Stimulated activated naive CD8-positive, alpha-beta T cell treated with anti-CD3 and anti-CD28 coated beads, Interleukin-15, Interleukin-2, amounts not matched to agents 100 U/mL and 50 U/mL, for 24 hours (primary cell): ENCODE measurements around the gene EPM2A.
A peak's percentile ranks its signal among the peaks of the same experiment; 100 is the strongest.
"Not testable (repeated sequence)": the region's sequence is repeated elsewhere in the genome, so short reads cannot be mapped to it uniquely, and the experiment has no call there.

Experiments
- ATAC-seq: fragments of 150-1000 bp; cut with Tn5 transposase; one replicate; pipeline ENCODE4 v1.10.0; 2021
- DNase-seq: peaks from one replicate; pipeline ENCODE4 v3.0.0; 2021

EPM2A gene

DNA sequence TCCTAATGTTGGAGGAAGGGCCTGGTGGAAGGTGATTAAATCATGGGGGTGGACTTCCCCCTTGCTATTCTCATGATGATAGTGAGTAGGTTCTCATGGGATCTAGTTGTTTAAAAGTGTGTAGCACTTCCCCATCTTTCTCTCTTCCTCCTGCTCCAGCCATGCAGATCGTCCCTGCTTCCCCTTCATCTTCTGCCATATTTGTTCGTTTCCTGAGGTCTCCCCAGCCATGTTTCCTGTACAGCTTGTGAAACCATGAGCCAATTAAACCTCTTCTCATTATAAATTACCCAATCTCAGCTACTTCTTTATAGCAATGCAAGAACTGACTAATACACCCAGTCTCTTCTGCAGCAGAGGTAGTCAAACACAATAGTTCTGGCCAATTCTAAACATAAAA lies 5.4 kb downstream of the EPM2A start:
- ATAC-seq = no peak

DNA sequence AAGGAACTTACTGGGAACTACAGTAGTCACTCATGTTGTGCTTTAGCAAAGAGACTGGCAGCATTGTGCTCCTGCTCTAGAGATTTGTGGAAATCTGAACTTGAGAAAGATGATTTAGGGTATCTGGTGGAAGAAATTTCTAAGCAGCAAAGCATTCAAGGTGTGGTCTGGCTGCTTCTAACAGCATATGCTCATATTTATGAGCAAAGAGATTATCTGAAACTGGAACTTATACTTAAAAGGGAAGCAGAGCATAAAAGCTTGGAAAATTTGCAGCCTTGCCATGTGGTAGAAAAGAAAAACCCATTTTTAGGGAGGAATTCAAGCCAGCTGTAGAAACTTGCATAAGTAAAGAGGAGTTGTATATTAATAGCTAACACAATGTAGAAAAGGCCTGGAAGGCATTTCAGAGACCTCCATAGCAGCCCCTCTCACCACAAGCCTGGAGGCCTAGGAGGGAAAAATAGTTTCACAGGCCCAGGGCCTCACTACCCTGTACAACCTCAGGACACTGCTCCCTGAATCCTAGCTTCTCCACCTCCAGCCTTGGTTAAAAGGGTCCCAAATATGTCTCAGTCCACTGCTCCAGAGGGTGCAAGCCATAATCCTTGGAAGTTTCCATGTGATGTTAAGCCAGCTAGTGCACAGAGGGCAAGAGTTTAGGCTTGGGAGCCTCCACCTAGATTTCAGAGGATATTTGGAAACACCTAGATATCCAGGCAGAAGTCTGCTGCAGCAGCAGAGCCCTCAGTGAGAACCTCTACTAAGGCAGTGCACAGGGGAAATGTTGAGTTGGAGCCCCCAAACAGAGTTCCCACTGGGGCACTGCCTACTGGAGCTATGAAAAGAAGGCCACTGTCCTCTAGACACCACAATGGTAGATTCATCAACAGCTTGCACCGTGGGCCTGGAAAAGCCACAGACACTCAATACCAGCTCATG lies 6.6 kb downstream of the EPM2A start:
- DNase-seq = no peak
- no peak for ATAC-seq

More for the DNA sequence above, 5.4 kb downstream of the EPM2A start:
- DNase-seq = no peak

DNA sequence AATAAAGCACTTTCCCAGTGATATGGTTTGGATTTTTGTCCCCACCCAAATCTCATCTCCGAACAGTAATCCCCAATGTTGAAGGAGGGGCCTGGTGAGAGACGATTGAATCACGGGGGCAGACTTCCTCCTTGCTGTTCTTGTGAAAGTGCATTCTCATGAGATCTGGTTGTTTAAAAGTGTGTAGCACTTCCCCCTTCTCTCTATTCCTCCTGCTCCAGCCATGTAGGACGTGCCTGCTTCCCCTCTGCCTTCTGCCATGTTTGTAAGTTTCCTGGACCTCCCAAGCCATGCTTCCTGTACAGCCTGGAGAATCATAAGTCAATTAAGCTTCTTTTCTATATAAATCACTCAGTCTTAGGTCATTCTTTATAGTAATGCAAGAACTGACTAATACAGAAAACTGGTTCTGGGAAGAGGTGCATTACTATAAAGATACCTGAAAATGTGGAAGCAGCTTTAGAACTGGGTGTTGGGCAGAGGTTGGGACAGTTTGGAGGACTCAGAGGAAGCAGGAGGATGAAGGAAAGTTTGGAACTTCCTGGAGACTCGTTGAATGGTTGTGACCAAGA lies 7.4 kb downstream of the EPM2A start:
- ATAC-seq (no peak), DNase-seq (no peak)

DNA sequence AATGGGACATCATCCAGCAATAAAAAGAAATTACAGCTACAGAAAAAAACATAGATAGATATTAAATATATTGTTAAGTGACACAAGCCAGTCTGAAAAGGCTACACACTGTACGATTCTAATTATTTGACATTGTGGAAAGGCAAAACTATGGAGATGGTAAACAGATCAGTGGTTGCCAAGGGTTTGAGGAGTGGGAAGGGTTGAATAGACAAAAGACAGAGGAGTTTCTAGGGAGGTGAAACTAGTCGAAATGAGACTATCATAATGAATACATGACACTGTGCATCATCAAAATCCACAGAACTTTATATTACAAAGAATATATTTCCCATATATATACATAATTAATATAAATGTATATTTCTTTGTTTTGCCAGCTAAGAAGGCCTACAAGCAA lies 9.8 kb downstream of the EPM2A start:
- DNase-seq = no peak
- ATAC-seq = no peak

DNA sequence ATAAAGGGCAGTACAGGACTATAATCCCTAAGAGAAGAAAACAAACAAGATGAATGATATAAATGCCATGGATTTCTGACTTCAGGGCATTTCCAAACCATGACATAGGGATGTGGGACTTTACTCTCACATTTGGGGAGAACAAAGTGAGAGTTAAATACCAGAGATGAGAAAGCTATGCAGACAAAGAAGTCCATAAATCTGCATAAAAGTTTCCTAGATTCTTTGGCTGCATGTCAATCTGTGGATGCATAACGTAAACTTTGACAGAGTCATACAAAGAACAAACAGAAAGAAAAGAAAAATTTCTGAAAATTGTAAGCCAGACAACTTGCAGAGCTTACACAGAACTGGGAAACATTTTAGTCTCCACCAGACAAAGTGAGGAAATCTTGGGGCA lies 11.7 kb downstream of the EPM2A start:
- ATAC-seq (no peak), DNase-seq (no peak)

DNA sequence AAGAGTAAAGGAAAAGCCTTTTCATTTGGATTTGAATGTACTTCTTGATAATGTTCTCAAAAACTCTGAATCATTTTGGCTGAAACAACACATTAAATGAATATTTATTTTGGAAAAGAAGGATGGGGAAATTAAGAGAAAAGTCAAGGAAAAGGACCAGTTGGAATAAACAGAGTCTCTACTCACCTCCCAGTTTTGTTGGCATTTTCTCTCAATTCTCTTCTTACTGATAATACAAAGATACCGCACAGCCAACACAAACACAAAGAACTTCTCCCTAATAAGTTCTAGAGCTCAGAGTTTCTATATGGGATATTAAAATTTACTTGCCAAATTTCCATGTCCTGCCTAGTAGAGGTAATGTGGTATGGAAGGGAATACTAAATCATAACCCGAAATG lies 13.1 kb downstream of the EPM2A start:
- no peak for ATAC-seq
- DNase-seq = no peak

DNA sequence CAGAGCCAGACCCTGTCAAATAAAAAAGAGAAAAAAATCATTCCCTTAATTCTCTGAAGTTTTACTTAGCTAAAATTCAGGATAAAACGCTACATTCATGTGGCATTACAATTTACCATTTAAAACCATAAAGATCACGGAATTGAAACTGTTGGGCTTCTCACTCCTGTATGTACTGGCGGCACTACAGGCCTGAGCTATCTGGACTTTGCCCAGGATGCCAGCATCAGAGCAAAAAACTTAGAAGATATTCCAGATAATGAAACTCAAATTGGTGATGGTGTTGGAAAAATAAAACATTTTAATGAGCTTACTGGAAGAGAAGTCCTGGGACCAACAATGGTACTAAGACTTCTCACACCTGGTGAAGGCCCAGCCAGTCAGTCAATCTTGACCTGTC lies 14.2 kb downstream of the EPM2A start:
- ATAC-seq (no peak), DNase-seq (no peak)

DNA sequence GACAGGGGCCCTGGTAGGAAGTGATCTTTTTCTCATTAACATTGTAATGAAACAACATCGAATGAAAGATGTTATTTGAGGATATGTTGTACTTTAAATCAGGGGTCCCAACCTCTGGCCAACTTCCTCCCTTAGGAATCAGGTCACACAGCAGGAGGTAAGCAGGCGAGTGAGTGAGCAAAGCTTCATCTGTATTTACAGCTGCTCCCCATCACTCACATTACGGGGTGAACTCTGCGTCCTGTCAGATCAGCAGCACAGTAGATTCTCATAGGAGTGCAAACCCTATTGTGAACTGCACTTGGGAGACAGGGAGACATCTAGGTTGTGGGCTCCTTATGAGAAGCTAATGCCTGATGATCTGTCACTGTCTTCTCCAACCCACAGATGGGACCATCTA lies 19.9 kb downstream of the EPM2A start:
- ATAC-seq (no peak), DNase-seq (no peak)

DNA sequence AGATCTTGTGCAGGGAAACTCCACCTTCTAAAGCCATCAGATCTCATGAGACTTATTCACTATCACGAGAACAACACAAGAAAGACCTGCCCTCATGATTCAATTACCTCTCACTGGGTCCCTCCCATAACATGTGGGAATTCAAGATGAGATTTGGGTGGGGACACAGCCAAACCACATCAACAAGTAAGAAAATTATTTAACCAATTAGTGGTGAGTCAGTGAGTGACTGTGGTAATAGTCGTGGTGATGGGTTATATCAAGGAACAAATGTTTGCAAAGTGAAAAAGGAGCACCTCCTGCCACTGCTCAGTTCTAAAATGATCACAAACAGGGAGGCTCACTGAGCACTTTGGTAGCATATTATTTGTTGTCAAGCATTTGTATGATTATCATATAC lies 20.6 kb downstream of the EPM2A start:
- ATAC-seq = no peak
- DNase-seq = no peak

DNA sequence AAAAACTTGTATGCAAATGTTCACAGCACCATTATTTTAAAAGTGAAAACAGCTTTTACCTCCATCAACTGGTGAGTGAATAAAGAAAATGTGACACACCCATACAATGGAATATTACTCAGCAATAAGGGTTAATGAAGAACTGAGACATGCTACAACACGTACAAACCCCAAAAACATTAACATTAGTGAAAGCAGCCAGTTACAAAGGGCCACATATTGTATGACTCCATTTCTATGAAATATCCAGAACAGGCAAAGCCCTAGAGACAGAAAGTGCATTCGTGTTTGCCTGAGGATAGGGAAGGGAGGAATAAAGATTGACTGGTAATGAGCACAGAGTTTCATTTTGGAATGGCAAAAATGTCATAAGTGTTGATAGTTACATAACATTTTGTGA lies 21.5 kb downstream of the EPM2A start:
- DNase-seq = no peak
- no peak for ATAC-seq

DNA sequence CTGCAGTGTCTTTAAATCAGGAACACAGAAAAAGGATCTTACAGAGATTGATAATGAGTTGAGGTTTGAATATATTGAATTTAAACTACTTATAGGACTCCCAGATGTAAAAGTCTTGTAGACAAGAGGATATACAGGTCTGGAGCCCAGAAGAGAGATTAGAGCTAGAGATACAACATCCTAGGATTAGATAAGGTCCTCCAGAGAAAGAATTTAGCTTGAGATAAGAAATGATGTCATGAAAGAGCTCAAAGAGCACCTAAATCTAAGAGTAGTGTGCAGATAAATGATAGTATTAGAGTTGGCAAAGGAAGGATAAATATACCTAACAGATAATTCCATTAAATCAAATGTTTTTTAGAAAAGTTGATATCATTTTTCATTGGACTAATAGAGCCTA lies 23.9 kb downstream of the EPM2A start:
- no peak for DNase-seq
- ATAC-seq = no peak

DNA sequence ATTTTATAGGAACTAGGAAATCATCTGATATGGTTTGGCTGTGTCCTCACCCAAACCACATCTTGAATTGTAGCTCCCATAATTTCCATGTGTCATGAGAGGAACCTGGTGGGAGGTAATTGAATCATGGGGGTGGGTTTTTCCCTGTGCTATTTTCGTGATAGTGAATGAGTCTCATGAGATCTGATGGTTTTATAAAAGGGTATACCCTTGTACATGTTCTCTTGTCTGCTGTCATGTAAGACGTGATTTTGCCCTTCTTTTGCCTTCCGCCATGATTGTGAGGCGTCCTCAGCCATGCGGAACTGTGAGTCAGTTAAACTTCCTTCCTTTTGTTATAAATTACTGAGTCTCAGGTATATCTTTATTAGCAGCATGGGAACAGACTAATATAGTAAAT lies 27.9 kb downstream of the EPM2A start:
- peak; percentile 55 for ATAC-seq
- no peak for DNase-seq

DNA sequence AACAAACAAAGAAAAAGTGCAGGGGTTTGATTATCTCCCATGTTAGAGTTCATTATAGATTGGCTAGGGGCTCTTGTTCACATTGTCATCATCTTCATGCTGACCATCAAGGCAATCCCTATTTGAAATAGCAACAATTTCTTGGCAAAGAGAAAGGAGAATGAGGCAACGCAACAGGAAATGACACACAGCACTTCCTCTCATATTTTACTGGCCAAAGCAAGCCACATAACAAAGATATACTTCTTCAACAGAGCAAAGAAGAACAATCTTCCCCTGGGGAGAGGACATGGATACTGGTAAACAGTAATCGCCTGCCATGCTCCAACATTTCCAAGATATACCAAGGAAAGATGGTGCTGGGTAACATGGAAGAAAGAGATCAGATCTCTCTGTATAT lies 29.8 kb downstream of the EPM2A start:
- DNase-seq (no peak), ATAC-seq (no peak)

DNA sequence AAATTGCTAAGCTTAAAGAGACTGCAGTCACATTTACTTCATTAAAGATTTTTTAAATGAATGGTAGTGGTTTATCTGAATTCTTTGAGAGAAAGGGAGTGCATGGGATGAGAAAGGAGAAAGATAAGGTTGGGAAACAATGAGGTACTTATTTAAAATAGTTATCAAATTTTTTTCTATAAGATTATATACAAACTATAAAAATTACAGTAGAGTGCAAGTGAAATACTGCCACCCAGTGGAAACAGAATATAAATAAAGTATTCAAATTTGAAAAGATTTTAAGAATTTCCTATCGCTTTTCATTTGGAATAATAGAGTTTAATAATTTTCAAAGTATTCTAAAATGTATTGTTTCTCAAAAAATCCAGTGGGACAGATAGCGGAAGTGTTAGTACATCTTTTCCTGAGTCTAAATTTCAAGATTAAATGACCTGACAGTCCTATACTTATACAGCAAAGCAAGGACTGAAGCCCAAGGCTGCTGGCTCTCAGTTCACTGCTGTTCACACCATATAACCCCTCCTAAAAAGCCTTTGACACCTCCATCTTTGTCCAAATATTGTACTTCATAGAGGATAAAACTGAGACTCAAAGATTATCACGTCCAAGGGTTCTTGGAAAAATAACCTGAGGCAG lies 31.1 kb downstream of the EPM2A start:
- no peak for ATAC-seq
- no peak for DNase-seq

DNA sequence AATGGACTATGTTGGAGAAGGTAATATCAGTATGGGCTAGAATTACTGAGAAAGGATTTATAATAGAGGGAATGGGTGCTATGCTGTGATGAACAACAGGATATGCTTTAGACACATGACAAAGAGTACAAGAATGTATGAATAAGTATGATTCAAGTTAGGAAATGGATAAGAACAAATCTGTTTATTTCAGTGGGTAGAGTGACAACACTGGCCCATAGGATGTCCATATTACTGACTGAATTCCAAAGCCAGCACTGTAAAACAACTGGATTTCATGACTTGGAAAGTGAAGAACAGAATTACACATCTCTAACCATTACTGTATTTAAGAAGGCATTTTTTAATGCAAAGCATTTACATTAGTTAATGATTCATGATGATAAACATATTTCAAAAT lies 35.9 kb downstream of the EPM2A start:
- ATAC-seq = no peak
- no peak for DNase-seq

DNA sequence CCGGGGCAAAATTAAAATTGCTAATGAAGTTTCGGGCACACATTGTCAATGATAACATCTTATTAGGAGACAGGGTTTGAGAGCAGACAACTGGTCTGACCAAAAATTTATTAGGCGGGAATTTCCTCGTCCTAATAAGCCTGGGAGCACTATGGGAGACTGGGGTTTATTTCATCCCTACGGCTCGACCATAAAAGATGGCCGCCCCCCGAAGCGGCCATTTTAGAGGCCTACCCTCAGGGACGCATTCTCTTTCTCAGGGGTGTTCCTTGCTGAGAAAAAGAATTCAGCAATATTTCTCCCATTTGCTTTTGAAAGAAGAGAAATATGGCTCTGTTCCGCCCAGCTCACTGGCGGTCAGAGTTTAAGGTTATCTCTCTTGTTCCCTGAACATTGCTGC lies 37.9 kb downstream of the EPM2A start:
- not testable (repeated sequence) for DNase-seq, ATAC-seq

DNA sequence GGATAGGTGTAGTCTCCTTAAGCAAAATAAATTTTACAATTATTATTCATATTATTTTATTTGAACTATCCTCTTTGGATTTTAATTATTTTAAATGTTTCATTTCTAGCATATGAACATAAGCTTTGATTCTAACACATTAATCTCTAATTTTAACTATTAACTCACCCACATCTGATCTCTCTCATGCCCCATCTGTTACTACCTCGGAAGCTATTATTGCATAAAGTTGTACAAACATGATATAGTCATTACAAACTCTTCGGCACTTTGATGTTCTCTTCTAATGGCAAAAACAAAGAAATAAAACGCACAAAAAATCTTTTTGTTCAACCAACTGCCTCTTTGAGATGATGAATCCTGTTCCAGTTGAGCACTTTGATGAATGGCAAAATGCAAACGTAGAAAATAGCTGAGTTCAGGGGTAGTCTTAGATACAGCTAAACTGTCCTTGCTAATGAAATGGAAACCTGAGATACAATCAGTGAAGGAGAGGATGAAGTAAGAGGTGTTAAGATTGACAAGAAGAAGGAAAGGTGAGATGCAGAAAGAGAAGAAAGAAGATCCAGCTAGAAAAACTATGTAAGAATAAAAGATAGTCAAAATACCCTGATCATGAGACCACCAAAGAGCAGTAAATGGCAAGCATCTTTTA lies 41.1 kb downstream of the EPM2A start:
- no peak for ATAC-seq

DNA sequence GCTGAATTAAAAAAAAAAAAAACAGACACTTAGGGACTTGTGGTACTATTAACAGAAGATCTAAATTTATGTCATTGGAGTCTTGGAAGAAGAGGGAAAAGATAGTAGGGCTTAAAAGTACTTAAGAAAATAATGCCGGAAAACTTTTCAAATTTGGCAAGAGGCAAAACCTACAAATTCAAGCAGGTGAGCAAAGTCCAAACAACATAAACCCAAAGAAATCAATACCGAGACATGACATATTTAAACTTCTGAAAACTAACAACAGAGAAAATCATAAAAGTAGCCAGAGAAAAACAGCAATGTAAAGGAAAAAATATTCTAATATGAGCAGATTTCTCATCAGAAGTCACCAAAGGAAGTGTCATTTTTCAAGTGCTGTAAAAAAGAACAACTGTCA lies 44.4 kb downstream of the EPM2A start:
- ATAC-seq (no peak), DNase-seq (no peak)

More for the DNA sequence above, 41.1 kb downstream of the EPM2A start:
- no peak for DNase-seq

DNA sequence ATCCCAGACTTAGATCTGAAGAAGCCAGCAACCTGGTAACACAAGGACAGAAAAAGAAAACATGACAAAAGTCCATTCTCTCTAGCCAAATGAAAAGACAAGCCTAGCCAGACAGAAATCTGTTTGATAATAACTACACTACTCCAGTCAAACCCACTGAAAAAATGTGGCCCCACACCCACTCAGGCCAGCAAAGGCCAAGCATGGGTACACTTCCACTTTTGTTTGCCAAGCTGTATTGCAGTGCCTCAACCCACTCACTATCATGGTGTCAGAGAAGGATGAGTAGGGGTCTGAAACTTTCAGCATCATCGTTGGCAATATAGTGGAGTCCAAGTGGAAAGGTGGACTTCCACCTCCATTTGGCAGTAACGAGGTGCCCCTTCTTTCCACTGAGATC lies 45.8 kb downstream of the EPM2A start:
- no peak for DNase-seq
- ATAC-seq = no peak

DNA sequence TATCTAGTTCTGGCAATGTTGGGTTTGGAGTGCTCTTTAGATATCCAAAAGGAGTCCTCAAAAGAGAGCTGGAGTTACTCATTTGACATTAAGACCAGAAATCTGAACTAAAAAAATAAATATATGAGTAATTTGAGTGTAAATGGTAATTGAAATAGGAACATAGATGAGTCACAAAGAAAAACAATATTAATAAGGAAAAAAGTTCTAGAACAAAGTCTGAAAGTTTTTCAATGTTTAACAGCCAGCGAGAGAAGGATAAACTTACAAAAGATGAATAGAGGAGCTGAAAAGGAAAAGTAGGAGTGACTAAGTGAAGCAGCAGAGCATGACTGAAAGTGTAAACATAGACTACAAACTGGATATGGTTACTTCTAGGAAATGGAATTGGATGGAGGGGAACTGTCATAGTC lies 46.8 kb downstream of the EPM2A start:
- DNase-seq (no peak), ATAC-seq (no peak)

DNA sequence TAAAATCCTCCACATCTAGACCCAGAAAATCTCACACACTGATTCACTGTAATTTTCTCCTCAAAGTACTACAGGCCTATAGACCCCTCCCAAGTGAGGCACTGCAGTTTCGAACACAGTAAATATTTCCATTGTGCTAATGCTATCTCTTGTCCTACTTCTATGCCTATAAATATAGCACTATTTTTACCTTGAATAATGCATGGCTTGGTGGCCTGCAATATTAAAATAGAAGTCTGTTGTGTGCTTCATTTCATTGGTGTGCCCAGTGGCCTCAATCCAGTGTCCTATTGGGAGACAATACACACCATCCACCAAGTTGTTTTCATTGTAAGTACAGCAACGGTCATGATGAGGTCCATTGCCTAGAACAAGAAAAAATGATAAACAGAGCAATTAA lies 49.4 kb downstream of the EPM2A start:
- no peak for DNase-seq
- ATAC-seq = no peak

DNA sequence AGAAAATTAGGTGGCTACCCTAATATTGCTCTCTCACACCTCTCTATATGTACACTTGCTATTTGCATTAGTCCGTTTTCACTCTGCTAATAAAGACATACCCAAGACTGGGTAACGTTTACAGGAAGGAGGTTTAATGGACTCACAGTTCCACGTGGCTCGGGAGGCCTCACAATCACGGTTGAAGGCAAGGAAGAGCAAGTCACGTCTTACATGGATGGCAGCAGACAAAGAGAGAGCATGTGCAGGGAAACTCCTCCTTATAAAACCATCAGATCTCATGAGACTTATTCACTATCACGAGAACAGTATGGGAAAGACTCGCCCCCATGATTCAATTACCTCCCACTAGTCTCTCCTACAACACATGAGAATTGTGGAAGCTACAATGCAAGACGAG lies 53.4 kb downstream of the EPM2A start:
- ATAC-seq = no peak

DNA sequence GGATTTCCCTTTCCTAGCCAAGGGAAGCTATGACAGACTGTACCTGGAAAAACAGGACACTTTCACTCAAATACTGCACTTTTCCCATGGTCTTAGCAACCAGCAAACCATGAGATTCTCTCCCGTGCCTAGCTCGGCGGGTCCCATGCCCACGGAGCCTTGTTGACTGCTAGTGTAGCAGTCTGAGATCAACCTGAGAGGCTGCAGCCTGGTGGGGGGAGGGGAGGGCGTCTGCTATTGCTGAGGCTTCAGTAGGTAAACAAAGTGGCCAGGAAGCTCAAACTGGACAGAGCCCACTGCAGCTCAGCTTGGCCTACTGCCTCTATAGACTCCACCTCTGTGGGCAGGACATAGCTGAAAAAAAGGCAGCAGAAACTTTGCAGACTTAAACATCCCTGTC lies 61.8 kb downstream of the EPM2A start:
- ATAC-seq (no peak), DNase-seq (no peak)

More for the DNA sequence above, 53.4 kb downstream of the EPM2A start:
- no peak for DNase-seq
